ENCODE results near the gene OPTN.

DNA sequence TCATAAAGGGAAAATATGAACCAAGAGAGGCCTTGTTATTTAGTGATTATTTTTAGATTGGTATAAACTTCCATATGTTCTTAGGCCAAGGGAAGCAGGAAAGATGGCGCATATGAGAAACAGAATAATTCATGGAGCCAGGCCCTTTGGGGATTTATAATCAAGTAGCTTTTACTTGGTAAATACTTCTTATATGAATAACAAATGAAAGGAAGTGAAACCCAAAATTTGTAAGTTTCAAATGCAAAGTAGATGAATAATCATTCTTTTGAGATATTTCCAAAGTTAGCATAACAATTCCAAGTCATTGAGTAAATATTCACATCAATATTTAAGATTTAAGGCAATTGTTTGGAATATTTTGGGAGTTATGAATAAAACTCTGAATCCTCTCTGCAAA lies 13.9 kb upstream of the OPTN start:
- TF ChIP-seq, protein P1, sequence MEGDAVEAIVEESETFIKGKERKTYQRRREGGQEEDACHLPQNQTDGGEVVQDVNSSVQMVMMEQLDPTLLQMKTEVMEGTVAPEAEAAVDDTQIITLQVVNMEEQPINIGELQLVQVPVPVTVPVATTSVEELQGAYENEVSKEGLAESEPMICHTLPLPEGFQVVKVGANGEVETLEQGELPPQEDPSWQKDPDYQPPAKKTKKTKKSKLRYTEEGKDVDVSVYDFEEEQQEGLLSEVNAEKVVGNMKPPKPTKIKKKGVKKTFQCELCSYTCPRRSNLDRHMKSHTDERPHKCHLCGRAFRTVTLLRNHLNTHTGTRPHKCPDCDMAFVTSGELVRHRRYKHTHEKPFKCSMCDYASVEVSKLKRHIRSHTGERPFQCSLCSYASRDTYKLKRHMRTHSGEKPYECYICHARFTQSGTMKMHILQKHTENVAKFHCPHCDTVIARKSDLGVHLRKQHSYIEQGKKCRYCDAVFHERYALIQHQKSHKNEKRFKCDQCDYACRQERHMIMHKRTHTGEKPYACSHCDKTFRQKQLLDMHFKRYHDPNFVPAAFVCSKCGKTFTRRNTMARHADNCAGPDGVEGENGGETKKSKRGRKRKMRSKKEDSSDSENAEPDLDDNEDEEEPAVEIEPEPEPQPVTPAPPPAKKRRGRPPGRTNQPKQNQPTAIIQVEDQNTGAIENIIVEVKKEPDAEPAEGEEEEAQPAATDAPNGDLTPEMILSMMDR (IDR thresholded peaks at IDR 0.05), result no peak
- TF ChIP-seq POLR2A (IDR thresholded peaks at IDR 0.05), result no peak
